ENCODE data around the gene DYNLL1.

DYNLL1 gene

GRCh38 chr12:120542166-120542565 lies 46.3 kb downstream of the DYNLL1 start:
- TF ChIP-seq CTCF (IDR thresholded peaks at IDR 0.05), result no peak

GRCh38 chr12:120544691-120545090 lies 48.8 kb downstream of the DYNLL1 start:
- no peak for TF ChIP-seq CTCF (IDR thresholded peaks at IDR 0.05)

GRCh38 chr12:120546050-120546386 lies 50.1 kb downstream of the DYNLL1 start:
- no peak for TF ChIP-seq CTCF (IDR thresholded peaks at IDR 0.05)
